Stimulated activated CD8-positive, alpha-beta memory T cell treated with anti-CD3 and anti-CD28 coated beads, Interleukin-2, amount 100 ng/mL, for 1 hour (primary cell): Measurements from ENCODE around the gene OR8G1.
"Not testable (repeated sequence)": the region's sequence is repeated elsewhere in the genome, so short reads cannot be mapped to it uniquely, and the experiment has no call there.

Experiments
- DNase-seq, 2 donors: peaks; one replicate each; pipeline ENCODE4 v3.0.0-alpha.2; 2020; ENCODE audit warnings: low read depth in 2 of 2

The OR8G1 gene

DNA sequence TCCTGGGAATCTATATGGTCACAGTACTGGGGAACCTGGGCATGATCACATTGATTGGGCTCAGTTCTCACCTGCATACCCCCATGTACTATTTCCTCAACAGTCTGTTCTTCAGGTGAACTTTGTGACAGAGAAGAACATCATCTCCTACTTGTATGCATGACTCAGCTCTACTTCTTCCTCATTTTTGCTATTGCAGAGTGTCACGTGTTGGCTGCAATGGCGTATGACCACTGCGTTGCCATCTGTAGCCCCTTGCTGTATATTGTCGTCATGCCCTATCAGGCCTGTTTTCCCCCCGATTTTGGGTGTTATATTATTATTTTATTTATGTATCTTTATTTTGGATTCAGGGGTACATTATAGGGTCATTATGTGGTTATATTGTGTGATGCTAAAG lies 2.4 kb upstream of the OR8G1 start:
- DNase-seq = no peak

DNA sequence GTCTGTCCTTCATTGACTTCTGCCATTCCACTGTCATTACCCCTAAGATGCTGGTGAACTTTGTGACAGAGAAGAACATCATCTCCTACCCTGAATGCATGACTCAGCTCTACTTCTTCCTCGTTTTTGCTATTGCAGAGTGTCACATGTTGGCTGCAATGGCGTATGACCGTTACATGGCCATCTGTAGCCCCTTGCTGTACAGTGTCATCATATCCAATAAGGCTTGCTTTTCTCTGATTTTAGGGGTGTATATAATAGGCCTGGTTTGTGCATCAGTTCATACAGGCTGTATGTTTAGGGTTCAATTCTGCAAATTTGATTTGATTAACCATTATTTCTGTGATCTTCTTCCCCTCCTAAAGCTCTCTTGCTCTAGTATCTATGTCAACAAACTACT lies 9.0 kb downstream of the OR8G1 start:
- DNase-seq = not testable (repeated sequence)

DNA sequence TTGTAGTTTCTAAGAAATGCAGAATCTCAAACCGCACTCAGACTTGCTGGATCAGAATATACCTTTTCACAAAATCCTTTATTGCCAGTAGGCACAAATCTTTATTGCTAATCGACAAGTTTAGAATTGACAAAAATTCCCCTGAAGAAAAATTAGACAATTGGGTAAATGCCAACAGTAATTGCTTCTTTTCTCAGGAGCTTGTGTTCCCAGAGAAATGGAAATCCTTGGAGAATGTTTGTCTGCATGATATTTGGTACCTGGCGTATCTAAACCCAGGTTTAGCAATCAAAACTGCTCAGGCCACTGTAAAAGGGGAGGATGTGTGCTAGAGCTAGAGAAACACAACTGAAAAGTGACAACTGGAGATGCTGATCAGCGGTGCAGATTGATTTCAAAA lies 15.2 kb downstream of the OR8G1 start, which contains the start of gene OR8G5:
Gene OR8G5 (plus strand): TSS at position 301 of the 400 bp plus-strand sequence. CDS start 8,556 bp downstream, outside the sequence.
- DNase-seq = no peak

DNA sequence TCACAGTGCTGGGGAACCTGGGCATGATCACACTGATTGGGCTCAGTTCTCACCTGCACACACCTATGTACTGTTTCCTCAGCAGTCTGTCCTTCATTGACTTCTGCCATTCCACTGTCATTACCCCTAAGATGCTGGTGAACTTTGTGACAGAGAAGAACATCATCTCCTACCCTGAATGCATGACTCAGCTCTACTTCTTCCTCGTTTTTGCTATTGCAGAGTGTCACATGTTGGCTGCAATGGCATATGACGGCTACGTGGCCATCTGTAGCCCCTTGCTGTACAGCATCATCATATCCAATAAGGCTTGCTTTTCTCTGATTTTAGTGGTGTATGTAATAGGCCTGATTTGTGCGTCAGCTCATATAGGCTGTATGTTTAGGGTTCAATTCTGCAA lies 24.1 kb downstream of the OR8G1 start:
- DNase-seq = not testable (repeated sequence)

DNA sequence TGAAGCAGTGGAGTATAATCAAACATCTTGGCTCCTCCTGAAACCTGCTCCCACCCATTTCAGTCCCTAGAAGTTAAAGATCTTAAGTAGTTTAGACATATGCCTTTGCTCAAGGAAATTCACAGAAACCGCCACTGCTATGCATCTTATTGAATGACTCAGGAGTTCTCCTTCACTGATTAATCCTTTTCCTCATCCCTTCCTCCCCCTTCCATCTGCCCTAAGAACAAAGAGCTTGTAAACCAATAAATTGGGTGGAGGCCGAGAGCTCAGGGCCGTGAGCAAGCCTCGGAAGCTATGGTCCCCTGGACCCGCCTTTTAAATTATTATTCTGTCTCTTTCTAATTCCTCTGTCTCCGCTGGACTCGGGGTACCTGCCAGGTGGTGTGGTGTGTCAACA lies 30.0 kb downstream of the OR8G1 start:
- not testable (repeated sequence) for DNase-seq

DNA sequence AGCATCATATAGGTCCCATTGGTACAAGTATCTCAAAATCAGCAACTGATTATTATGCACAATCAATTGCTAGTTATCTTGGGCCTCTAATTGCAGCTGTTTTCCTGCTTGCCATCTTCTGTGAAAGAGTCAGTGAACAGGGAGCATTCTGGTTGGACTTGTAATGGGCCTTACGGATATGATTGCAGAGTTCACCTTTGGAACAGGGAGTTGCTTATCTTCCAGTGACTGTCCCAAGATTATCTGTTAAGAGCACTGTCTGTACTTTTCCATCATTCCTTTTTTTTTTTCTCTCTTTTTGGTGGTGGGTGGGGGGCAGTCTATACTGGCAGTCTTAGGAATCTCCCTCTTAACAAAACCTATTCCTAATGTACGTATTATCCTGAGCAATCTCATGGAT lies 33.1 kb downstream of the OR8G1 start:
- DNase-seq = no peak

DNA sequence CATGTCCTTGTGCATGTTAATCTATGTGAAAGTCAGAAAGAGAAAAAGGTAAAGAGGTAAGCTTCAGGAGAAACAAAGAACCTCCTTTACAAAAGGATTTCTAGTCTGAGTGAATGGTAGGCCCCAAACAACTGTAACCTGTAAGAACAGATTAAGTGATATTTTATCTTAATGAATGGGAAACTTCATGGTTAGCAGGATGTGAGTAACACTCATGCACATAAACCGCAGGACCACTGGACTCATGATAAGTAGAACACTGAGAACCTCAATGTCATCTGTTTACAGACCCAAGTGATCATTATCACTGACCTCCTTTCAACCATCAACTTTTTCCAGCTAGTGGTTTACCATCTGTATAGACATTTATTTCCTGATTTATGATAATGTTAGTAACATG lies 35.2 kb downstream of the OR8G1 start:
- no peak for DNase-seq

DNA sequence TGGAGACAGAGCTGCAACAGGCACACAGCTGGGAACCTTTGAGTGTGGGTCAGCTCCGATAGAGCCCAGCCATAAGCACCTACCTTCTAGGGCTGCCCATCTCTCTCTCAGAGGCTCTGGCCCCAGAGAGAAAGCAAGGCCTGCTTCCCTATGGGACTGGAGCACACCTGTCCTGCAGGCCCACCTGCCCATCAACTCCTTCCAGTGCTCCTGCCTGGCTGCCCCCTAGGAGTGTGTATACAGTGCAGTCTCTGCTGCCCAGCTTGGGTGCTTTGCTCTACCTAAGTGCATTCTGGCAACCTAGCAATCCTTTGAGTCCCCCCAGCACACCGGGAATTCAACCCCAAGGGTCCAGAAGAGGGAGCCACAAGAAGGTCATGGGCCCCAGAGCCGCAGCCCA lies 36.3 kb downstream of the OR8G1 start:
- no peak for DNase-seq

DNA sequence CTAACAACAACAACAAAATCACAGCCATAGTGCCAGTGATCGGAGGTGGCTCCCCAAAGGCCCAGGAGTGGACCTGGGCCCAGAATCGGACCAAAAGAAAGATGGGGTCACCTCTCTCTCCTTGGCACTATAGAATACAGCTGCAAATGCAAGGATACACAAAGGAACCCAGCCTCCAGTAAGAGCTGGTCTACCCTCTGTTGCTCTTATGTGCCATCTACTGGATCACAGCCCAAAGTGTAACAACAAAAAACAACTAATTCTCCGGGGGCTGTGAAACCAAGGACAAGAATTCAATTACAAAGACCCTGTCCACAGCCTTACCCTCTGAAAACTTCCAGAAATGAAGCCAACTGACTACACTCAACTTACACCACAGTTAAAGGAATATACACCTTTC lies 36.9 kb downstream of the OR8G1 start:
- DNase-seq = no peak

DNA sequence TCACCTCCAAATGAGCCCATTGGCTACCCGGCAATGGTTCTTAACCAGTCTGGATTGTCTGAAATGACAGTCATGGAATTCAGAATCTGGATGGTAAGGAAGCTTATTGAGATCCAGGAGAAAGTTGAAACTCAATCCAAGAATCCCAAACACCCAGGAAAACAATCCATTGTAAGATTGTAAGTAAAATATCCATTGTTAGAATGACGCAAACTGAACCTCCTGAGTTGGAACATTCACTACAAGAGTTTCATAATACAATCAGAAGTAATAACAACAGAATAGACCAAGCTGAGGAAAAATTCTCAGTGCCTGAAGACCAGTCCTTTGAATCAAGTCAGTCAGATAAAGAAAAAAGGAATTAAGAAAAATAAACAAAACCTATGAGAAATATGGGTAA lies 37.4 kb downstream of the OR8G1 start:
- no peak for DNase-seq

DNA sequence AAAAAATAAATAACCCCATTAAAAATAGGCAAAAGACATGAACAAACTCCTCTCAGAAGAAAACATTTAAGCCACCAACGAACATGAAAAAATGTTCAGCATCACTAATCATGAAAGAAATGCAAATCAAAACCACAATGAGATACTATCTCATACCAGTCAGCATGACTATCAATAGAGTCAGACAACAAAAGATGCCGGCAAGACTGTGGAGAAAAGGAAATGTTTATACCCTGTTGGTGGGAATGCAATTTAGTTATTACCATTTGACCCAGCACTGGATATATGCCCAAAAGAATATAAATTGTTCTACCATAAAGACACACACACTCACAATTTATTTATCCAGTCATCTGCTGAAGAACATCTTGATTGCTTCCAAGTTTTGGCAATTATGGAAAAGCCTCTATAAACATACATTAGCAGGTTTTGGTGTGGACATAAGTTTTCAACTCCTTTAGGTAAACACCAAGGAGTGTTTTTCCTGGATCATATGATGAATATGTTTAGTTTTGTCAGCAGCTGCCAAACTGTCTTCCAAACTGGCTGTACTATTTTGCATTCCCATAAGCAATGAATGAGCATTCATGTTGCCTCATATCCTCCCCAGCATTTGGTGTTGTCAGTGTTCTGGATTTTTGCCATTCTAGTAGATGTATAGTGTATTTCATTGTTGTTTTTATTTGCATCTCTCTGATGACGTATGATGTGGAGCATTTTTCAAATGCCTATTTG lies 44.9 kb downstream of the OR8G1 start:
- DNase-seq = no peak

DNA sequence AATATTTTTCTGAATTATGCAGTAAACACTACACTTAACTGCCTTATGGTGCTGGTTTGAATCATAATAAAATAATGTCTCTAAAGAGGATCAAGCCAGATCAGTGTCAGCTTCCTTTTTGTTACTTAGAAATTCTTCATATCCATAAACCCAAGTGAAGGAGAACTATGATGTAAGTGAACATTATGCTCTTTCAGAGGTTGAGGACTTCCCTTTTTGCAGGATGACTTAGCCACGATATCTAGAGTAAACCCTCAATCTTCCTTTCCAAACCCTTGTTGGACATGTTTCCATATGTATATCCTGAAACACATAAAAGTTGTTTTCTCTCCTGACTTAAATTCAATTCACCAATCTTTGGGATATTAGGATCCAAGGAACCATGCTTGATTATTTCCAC lies 53.8 kb downstream of the OR8G1 start:
- DNase-seq = no peak

DNA sequence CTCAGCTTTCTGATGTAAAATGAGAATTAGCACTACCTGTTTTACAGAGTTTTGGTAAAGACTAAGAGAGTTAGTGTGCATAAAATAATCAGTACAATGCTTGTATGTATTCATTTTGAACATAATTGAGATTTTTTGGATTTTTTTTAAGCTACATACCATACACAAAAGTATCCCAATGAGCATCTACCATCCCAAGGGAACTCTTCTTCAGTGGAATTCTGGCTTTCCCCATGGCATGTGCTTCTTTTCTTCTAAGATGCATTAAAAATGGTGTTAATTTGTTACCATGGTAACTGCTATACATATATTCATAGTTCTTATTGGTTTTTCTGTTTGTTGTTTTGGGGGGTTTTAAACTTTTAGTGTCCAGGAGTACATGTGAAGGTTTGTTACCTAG lies 55.1 kb downstream of the OR8G1 start:
- no peak for DNase-seq

DNA sequence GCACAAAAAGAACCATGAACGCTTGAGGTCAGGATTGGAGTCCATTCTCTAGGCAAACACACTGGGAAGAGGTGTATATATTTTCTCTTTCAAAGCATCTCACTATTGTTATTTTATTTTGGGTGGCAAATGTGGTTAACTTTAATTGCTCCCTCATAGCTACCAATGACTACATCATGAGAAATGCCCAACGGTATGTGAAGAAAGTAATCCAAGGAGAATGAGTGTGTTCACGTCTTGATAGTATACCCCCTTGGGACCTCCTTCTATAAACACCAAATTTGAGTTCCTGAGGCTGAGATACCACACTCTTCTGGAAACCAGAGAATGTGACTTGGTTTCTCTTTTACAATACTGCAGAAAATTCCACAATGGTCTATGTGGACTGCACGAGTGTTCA lies 57.0 kb downstream of the OR8G1 start:
- DNase-seq = no peak

DNA sequence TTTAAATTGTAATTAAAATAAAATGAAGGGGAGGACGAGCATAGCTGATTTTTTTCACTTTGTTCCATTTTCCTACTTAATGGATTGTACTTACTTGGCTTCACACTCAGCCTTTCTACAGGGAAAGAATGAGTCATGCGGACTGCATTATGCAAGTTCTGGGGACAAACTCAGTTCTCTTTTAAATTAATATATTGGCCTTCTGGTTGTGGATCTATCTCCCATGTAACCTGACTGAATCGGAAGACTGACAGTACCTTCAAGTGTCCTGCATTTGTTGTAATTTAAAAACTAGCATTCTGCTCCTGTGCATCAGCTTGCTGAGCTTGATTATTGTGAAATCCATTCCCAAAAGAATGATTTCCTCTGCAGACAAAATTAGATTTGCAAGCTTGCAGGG lies 60.7 kb downstream of the OR8G1 start:
- DNase-seq = no peak

DNA sequence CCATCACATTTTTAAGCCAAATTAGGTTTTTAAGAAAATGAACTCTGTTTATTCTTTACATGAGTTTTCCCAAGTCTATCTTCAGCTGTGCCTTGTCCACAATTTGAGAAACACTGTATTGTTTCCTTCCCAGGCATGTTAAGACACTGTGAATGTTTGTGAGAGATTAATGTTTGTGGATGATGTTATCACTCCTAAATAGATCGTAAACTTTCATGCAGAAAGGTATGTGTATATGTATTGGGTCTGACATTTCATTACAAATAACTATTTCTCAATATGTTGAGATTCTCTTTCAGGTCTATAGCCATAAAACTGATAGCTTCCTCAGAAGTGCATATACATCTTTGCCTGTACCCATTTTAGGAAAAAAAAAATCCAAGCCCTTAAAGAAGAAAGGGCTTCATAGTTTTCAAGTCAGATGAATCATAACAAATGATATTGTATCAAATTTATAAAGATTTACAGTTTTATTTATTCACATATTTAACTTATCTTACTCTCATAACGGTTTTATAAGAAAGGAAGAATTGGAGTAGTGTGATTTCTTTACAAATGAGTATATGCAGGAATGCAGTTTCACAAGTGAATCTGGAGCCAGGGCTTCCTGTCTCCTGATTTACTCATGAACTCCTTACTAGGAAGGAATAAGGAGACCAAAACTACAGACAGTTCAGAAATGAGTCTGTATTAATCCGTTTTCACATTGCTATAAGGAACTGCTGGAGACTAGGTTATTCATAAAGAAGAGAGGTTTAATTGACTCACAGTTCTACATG lies 61.6 kb downstream of the OR8G1 start:
- no peak for DNase-seq
